DOHH2 (cell line): ENCODE measurements around the gene CARNS1.

Experiments
- H3F3A ChIP-seq: fragments of 200-600 bp; sonication (generic), shearing (Covaris generic); 2 replicates; pipeline ENCODE4 v1.6.0; 2016; ENCODE audit warnings: antibody characterized with exemption, mild to moderate bottlenecking; ENCODE audit not compliant: control insufficient read depth, insufficient read depth
- H3K27ac ChIP-seq: fragments of 200-600 bp; sonication (generic); 2 replicates; pipeline ENCODE4 v1.5.1; 2014; ENCODE audit warnings: low read depth, mild to moderate bottlenecking, low read length, moderate library complexity
- H3K27me3 ChIP-seq: fragments of 200-600 bp; sonication (generic); 2 replicates; pipeline ENCODE4 v1.6.1; 2014; ENCODE audit warnings: mild to moderate bottlenecking, low read length, mixed read lengths; ENCODE audit not compliant: control insufficient read depth
- H3K36me3 ChIP-seq: fragments of 200-600 bp; sonication (generic); 2 replicates; pipeline ENCODE4 v1.6.1; 2014; ENCODE audit warnings: mild to moderate bottlenecking, low read length, moderate library complexity, mixed read lengths; ENCODE audit not compliant: control insufficient read depth
- H3K4me1 ChIP-seq: fragments of 200-600 bp; sonication (generic); 2 replicates; pipeline ENCODE4 v1.6.1; 2014; ENCODE audit warnings: mild to moderate bottlenecking, low read length, mixed read lengths; ENCODE audit not compliant: control insufficient read depth
- H3K4me2 ChIP-seq: fragments of 200-600 bp; sonication (generic); 2 replicates; pipeline ENCODE4 v1.6.0; 2014; ENCODE audit warnings: mild to moderate bottlenecking, low read length, moderate library complexity
- H3K4me3 ChIP-seq: fragments of 200-600 bp; sonication (generic); 2 replicates; pipeline ENCODE4 v1.5.1; 2014; ENCODE audit warnings: mild to moderate bottlenecking, low read length, mixed read lengths
- H3K79me2 ChIP-seq: fragments of 200-600 bp; sonication (generic); 2 replicates; pipeline ENCODE4 v1.6.1; 2014; ENCODE audit warnings: mild to moderate bottlenecking, low read length, mixed read lengths; ENCODE audit not compliant: control insufficient read depth
- H3K9me2 ChIP-seq: fragments of 200-600 bp; sonication (generic); replicated peaks from 2 replicates; pipeline ENCODE4 v1.6.1; 2014; ENCODE audit warnings: mild to moderate bottlenecking, low read length, mixed read lengths; ENCODE audit not compliant: control insufficient read depth
- H3K9me3 ChIP-seq: fragments of 200-600 bp; sonication (generic); 2 replicates; pipeline ENCODE4 v1.6.1; 2014; ENCODE audit warnings: antibody characterized with exemption, low read length, mixed read lengths; ENCODE audit not compliant: control insufficient read depth, insufficient read depth
- H4K20me1 ChIP-seq: fragments of 200-600 bp; sonication (generic); 2 replicates; pipeline ENCODE4 v1.6.0; 2014; ENCODE audit warnings: low read depth, mild to moderate bottlenecking, antibody characterized with exemption, low read length, moderate library complexity; ENCODE audit not compliant: control insufficient read depth, insufficient read depth
- EZH2phosphoT487 ChIP-seq: fragments of 200-600 bp; sonication (generic); IDR thresholded peaks from 2 replicates; pipeline ENCODE4 v1.6.1; 2017; ENCODE audit warnings: borderline replicate concordance, mild to moderate bottlenecking, antibody characterized with exemption, low read length, moderate library complexity, mixed read lengths
- TF ChIP-seq, protein P1 (sequence below): fragments of 200-600 bp; sonication (generic); IDR thresholded peaks from one replicate; pipeline ENCODE4 v1.5.1; 2014; ENCODE audit warnings: antibody characterized with exemption, mild to moderate bottlenecking, low read depth, low read length; ENCODE audit not compliant: poor library complexity, severe bottlenecking

The CARNS1 gene

DNA sequence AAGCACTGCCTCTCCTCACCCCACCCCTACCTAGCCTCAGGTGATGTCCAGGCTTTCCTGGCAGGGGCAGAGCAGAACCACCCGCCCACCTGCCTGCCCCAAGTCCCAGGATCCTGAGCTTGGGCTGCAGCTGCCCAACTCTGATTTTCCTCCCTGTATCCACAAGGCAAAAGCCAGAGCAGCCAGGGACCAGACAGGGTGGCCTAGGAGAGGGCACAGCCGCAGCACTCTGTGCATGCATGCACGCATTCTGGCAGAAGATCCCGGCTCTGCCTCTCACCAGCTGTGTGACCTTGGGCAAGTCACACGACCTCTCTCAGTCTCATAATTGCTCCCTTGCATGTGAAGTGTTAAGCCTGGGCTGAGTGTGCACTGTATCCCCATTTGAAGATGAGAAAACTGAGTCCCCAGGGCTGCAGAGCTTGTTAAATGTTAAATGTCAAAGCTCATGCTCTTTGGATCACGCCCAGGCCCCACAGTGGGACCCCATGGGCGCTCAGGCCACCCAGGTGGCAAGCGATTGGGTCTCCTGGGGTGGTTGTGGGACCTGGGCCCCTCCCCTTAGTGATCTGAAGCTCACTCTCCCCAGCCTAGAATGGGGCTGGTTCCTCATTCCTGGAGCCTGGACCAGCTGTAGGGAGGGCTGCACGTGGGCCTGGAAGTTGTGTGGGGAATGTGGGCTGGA is 2.8 kb upstream of the CARNS1 start:
- H3F3A ChIP-seq = peaks cover 23% of the 10 kb centered on the region
- no peaks in the 10 kb centered on the region for H4K20me1 ChIP-seq
- peak overlapping the region; percentile 27 for H3K4me2 ChIP-seq
- H3K4me3 ChIP-seq = no peak overlapping the region
- peaks cover 6% of the 10 kb centered on the region for H3K27me3 ChIP-seq
- H3K27ac ChIP-seq = no peak overlapping the region
- H3K79me2 ChIP-seq = peaks cover 6% of the 10 kb centered on the region; the same call in 1 of the 2 replicates
- H3K4me1 ChIP-seq = peaks cover 80% of the 10 kb centered on the region
- no peaks in the 10 kb centered on the region for H3K9me2 ChIP-seq
- no peaks in the 10 kb centered on the region for H3K9me3 ChIP-seq
- H3K36me3 ChIP-seq = peaks cover 22% of the 10 kb centered on the region
- TF ChIP-seq, protein P1, sequence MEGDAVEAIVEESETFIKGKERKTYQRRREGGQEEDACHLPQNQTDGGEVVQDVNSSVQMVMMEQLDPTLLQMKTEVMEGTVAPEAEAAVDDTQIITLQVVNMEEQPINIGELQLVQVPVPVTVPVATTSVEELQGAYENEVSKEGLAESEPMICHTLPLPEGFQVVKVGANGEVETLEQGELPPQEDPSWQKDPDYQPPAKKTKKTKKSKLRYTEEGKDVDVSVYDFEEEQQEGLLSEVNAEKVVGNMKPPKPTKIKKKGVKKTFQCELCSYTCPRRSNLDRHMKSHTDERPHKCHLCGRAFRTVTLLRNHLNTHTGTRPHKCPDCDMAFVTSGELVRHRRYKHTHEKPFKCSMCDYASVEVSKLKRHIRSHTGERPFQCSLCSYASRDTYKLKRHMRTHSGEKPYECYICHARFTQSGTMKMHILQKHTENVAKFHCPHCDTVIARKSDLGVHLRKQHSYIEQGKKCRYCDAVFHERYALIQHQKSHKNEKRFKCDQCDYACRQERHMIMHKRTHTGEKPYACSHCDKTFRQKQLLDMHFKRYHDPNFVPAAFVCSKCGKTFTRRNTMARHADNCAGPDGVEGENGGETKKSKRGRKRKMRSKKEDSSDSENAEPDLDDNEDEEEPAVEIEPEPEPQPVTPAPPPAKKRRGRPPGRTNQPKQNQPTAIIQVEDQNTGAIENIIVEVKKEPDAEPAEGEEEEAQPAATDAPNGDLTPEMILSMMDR = no peak
- TF ChIP-seq EZH2phosphoT487 = no peak

DNA sequence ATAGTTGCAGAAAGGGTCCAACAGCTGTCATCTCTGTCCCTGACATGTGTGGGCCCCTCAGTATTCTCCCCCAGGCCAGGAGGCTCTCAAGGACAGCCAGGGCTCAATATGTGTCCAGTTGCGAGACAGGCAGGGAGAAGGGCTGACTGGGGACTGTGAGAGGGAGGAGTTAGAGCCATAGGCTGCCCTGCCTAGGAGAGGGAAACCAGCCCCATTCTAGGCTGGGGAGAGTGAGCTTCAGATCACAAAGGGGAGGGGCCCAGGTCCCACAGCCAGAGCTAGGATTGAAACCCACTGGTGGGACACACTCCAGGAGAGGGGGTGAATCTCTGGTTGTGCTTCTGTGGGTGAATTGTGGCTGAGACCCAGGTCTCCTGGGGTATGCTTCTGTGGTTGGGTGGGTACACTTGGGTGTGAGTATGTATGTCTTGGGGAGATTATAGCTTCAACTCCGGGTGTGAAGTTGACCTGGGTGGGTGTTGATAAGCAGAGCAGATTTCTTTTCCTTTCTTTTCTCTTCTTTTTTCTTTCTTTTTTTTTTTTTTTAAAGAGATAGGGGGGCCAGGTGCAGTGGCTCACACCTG is 2.1 kb upstream of the CARNS1 start:
- Histone ChIP-seq H3K27ac (no peak overlapping the region), H4K20me1 (no peaks in the 10 kb centered on the region), H3F3A (peaks cover 20% of the 10 kb centered on the region), H3K4me1 (peaks cover 80% of the 10 kb centered on the region), H3K79me2 (no peaks in the 10 kb centered on the region), H3K9me2 (no peaks in the 10 kb centered on the region), H3K9me3 (no peaks in the 10 kb centered on the region), H3K4me2 (no peak overlapping the region), H3K4me3 (no peak overlapping the region), H3K36me3 (peaks cover 15% of the 10 kb centered on the region), H3K27me3 (peaks cover 6% of the 10 kb centered on the region)
- no peak for TF ChIP-seq EZH2phosphoT487
- TF ChIP-seq, protein P1 = no peak

DNA sequence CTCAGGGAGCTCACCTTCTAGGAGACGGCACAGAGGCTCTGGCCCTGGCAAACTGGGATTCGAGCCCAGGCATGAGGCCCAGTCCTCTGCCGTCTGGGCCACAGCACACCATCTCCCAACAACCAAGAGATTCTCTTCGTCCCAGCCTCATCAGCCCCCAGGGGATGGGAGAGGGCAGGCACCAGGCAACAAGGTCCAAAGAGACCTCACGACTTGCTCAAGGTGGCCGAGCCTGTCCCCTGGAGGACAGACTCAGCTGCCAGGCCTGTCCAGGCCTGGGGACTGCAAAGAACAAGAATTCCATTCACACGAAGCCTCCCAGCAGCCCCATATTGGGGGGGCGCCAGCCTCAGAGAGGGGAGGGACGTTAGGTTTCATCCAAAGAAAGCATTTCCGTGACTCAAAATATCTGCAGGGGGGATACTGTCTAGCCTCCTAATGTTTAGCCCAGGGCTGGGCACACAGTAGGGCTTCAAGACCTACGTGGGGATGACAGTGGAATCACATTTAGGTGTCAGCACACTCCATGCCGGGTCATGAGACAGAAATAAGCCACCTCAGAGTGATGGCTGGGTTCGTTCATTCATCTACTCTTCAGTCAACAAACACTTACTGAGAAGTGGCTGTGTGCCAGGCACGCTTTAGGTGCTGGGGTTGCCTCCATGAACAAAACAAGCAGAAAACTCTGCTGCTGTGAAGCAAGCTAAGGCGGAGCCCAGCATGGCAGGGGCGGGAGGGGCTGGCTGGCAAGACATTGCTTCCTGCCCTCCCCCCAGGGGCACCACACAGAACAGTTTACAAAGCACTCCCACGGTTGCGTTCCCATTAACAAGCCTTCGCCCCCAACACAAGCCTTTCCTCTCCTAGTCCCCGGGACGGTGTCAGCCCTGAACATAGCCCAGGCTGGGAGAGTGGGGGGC is 1.2 kb downstream of the CARNS1 start:
- H3K9me3 ChIP-seq = no peaks in the 10 kb centered on the region
- TF ChIP-seq, protein P1 = no peak
- TF ChIP-seq EZH2phosphoT487 = no peak
- H3K9me2 ChIP-seq = no peaks in the 10 kb centered on the region
- peaks cover 75% of the 10 kb centered on the region for H3K4me1 ChIP-seq
- peak overlapping the region; percentile 31 for H3K4me2 ChIP-seq
- no peaks in the 10 kb centered on the region for H3K79me2 ChIP-seq
- peaks cover 6% of the 10 kb centered on the region for H3K27me3 ChIP-seq
- peaks cover 3% of the 10 kb centered on the region; the same call in 1 of the 2 replicates for H3F3A ChIP-seq
- H3K27ac ChIP-seq = no peak overlapping the region
- no peaks in the 10 kb centered on the region for H4K20me1 ChIP-seq
- 0 out of 2 replicates have a peak overlapping the region, but pooled peaks have one; percentile 14 for H3K4me3 ChIP-seq
- H3K36me3 ChIP-seq = no peaks in the 10 kb centered on the region
